Stimulated activated CD8-positive, alpha-beta memory T cell treated with anti-CD3 and anti-CD28 coated beads, Interleukin-7, amount 100 ng/mL, for 48 hours (primary cell): ENCODE measurements around the gene SLC25A41.
"Not testable (repeated sequence)": the region's sequence is repeated elsewhere in the genome, so short reads cannot be mapped to it uniquely, and the experiment has no call there.

ENCODE experiments used
- DNase-seq, 2 donors: peaks; one replicate each; pipeline ENCODE4 v3.0.0-alpha.2; 2020; ENCODE audit warnings: low read depth in 1 of 2; ENCODE audit errors: extremely low read depth in 1 of 2

SLC25A41 gene

DNA sequence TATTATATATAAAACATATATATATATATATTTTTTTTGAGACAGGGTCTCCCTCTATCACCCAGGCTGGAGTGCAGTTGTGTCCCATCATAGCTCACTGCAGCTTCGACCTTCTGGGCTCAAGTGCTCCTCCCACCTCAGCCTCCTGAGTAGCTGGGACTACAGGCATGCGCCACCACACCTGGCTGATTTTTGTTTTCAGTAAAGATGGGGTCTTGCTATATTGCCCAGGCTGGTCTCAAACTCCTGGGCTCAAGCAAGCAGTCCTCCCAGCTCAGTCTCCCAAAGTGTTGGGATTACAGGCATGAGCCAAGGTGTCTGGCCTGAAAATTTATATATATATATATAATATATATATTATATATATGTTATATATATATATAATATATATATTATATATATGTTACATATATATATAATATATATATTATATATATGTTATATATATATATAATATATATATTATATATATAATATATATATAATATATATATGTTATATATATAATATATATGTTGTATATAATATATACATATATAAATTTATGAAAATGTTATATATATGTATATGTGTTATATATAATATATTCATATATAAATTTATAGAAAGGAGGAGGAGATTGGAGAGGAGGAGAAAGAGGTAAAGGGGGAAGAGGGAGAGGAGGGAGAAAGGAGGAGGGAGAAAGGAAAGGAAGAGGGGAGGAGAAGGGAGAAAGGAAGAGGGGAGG, 4.7 kb downstream of the SLC25A41 start:
- DNase-seq, result not testable (repeated sequence)

DNA sequence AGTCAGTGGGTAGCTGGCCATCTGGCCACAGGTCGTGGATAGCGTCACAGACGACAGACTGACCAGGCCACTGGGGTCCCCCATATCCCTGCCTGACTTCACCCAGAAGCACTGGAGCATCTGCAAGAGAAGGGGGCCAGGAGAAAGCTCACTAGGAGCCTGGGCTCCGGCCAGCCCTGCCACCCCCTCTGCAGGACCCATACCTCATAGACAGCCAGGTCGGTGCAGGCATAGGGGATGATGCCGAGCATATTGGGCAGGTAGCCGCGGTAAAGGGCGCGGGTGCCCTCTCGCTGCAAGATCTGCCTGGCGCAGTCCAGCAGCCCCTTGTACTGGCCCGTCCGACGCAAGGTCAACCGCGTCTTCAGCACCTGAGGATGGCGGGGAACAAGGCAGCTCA, 6.4 kb downstream of the SLC25A41 start:
- DNase-seq, result no peak

DNA sequence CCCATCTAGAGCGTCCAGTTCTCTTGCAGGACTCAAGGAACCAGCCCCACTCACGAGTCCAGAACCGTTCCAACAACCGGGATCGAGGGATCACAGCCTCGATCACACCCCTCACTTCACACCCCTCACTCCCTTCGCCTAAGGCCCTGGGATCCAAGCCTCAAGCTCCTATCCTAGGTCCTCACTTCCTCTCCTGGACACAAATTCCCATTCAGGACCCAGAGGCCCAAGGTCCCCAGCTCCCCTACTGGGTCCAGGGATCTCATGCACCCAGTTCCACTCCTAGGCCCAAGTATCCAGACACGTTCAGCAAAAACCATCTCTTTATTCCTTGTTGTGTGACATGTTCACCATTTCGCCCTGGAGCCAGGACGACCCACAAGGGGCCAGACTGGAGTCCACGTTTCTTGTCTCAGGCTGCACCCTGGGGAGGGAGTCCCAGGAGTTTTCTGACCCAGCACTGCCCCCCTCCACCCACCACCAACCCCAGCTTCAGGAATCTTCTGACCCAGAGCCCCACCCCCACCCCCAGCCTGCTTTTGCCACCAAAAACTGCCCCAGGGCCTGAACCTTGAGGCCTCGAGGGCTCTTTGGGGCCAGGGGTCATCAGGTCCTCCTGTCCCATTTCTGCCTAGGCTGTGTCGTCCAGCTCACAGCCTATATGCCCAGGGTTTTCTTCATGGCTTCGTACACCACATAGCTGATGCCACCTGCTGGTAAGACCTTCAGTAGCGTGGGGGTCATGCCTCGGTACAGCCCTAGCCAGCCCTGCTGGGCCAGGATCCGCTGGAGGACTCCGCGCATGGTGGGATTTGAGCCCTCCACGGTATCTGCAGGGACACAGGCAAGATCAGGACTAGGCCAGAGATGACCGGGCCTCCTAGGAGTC, 7.6 kb downstream of the SLC25A41 start:
- DNase-seq, result no peak

DNA sequence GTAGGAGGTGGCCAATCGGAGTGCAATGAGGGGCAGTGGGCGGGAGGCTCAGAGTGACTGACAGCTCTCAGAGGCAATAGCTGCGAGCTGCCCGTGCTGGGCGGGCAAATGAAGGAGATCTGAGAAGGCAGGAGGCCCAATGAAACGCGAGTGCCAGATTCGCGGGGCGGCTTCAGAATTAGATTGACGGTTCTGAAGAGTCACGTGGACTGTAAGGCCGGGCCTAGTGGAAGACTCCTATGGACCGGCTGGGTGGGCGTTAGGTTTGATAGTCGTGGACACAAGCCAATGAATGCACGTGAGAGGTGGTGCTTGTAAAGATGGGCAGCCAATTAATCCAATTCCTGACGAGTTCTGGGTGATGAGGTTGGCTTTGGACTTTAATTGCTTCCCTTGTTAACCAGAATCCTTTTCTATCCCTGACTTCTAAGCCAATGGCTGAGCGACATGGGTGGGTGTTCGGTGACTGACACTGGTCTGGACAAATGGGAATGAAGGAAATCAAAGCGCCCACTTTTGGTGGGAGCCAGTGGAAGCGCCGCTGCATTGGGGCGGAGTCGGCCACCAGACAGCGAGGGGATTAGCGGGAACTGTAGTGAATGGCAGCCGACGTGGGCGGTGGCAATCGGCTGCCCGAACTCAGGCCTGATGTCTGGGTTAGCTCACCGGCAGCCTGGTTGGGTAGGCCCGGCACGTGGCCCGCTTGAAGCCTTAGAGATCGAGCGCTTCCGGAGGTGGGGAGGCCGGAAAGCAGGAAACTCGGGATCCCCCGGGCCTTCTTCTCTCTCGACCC, 8.4 kb downstream of the SLC25A41 start:
- peak; percentile 98 to 100 for DNase-seq

DNA sequence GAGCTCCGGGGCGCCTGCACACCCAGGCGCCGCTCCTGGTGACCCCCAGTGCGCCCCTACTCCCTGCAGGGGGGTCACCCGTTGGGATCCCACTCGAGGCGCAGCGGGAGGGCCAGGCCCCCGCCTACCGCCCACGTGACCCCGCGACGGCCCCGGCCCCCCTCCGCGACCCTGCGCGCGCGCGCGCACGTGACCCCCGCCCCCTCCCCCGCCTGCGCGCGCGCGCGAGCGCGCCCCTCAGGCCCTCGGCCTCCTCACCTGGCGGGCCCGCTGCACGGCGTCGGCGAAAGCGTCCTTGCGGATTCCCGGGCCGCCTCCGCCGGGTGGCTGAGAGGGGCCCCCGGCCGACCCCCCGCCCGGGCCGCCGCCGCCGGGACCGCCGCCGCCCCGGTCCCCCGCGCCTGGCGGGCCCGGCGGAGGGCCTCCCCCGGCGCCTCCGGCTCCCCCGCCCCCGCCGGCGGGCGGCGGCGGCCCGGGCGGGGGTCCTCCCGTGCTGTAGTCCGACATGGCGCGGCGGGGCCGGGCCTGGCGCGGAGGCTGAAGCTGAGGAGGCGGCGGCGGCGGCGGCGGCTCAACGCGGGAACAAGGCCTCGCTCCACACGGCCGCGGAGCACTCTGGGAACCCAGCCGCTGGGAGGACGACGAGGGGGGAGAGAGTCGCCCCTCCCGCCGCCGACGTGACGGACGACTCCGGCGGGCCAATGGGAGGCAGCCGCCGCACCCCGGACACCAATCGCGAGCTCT, 9.2 kb downstream of the SLC25A41 start, which contains the start of gene KHSRP:
KHSRP (minus strand) TSS at position 617 of the 744 bp plus-strand sequence; CDS start at position 507, 110 bp downstream.
- DNase-seq, result no peak

DNA sequence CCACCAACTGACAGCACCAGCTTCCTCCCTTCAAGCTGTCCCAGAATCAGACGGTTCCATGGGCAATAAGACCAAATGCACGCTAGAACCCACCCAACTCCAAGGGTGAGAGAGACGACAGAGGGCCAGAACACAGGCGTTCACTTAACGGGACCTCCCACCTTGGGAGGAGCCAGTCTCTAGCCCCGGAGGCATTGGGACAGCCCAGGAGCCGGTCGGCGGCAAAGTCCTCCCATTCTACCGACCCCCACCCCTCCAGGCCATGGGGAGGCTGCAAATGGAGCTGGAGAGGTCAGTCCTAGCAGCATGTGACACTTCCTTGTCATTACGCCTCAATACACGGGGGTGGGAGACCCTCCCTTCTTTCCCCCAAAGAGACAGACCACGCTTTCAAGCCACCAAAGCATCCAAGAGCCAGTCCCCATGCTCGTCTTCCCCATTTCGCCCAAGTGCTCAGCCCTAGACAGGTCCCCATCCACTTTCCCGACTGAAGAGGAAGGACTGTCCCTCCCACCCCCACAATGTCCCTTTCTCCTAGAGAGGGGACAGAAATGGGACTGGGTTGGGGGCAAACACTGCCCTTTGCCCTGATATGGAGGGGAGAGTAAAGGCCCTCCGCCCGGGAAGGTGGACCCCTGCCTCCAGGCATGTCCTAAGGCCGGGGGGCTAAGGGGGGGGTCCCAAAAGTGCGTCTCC, 9.9 kb downstream of the SLC25A41 start:
- DNase-seq, result no peak

DNA sequence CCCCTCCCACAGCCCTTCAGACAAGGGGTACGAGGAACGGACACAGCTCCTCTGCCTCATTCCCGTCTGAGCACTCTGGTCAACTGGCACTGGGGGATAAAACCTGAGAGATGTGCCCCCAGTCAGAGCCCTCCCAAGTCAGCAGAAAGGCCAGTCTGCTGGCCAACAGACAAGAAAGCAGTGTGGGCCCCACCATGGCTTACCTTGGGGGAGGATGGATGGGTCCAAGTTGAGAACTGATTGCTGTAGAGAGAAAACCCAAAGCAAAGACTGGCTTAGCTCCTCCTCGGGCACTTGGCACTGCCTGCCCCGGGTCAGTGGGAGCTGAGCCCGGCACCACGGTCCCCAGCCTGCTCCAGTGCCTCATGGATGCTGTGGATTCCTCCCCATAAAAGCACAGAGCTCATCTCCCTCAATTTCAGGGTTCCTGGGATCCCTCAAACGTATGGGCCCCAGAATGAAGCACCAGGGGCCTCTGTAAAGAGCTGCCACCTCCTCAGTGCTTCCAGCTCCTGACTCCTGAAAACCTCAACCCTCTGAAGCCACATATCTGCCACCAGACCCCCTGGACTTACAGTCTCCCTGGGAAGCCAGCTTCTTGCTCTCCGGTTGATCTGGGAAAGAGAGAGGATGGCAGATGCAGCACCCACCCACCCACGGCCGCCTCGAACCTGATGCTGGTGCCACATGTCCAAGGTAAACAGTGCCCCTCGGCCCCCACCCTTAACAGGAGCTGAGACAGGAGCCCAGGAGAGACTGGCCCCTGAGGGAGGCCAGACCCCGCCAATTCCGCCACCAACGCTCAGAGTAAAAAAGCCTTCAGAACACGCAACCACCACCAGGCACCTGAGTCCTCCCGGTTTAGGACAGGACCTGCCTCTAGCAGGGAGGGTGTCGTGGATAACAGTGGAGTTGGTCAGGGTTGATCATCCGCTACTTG, 12.2 kb downstream of the SLC25A41 start:
- DNase-seq, result no peak

DNA sequence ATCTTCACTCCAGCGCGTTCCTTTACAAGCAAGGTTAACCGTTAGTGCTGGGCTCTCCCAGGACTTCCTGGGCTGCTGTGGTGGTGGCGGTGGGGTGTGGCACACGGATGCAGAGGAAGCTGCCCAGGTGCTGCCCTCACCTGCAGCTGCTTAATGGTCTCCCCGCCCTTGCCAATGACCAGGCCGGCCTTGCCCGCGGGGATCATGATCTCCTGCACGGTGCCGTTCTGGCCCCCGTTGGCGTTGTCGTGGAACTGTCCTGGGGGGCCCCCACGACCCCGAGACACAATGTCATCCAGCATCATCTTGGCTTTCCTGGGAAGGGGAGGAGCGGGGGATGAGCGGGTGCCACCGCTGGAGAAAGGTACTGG, 15.0 kb downstream of the SLC25A41 start:
- no peak for DNase-seq

DNA sequence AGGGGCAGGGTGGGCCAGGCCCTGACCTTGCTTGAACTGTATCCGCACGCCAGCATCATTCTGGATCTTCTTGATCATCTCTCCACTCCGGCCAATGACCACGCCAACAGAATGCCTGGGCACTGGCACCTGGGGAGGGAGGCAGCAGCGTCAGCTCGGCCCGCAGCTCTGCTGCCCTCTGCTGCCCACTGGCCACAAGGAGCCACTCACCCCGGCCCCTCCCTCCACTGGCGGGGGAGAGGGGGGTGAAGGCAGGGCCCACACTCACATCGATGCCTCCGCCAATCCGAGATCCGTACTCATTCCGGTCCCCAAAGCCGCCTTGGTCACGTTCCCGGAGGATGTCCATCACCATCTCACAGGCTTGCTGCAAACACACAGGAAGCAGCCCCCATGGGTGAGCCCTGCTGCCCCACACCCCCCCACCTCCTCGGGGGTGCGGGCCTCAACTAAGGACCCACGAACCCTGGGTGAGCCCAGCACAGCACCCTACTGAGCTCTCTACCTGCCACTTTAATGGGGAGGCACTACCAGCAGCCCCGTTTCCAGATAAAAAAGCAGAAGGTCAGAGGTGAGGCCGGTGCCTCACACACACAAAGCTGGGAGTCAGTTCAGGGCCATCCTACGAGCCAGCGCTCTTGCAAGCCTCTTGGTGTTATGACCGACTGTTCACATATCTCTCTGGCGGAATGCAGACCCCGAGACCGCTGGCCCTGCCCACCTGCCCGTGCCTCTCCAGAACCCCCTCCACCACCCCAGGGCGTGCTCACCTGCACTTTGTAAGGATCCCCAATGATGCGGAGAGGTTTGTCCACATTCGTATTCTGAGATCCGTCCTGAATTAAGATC, 15.6 kb downstream of the SLC25A41 start:
- DNase-seq, result no peak

DNA sequence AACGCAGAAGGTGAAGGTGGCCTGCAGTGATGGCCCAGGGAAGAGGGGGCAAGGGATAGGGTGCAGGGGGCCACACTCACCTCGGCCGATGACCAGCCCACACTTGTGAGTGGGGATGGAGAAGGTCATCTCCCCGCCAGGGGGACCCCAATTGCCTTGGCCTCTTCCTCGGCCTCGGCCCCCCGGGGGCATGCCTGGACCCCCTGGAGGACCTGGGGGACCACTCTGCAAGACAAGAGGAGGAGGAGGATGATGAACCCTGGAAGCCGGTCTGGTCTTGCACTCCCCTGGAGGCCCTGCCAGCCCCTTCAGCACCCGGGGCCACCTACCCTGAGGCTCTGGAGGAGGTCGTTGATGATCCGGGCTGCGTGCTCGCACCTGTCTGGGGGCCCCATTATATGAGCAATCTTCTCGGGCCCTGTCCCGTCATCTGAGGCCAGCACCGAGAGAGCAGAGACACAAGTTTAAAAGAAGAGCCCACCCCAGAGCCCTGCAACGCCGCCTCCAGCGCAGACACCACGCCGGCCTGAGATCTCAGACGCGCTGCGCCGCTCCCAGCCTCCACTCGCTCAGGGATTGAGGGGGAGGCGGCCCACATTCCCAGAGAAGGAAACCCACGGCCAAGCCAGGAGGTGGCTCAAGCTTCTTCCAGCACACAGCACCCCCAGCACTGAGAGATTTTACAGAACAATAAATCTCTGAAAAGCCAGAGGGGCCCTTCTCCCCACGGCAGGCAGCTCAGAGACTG, 16.7 kb downstream of the SLC25A41 start:
- DNase-seq, result no peak

DNA sequence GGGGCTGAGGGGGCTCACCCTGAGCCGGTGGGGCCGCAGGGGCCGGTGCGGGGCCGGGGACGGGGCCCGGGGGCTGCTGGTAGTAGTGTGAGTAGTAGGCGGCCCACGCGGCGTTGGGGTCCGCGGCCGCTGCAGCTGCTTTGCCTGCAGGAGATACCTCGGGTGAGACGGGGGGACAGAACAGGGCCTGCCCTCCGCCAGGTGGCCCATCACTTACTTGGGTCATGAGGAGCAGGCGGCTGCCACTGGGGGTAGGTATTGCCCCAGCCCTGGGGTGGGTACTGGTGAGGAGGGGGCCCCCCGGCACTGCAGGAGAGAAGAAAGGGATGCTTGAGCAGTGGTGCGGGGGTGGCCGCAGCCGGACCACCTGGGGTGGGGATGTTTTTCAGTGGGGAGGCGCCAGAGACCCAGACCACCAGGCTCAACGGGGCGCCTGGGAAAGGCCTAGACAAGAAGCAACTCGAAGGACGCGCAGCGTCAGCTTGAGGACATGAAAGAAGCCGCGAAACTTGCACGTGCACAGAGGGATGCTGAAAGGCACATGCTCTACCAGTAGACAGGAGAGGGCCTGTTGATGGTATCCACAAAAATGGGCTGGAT, 17.9 kb downstream of the SLC25A41 start:
- no peak for DNase-seq

DNA sequence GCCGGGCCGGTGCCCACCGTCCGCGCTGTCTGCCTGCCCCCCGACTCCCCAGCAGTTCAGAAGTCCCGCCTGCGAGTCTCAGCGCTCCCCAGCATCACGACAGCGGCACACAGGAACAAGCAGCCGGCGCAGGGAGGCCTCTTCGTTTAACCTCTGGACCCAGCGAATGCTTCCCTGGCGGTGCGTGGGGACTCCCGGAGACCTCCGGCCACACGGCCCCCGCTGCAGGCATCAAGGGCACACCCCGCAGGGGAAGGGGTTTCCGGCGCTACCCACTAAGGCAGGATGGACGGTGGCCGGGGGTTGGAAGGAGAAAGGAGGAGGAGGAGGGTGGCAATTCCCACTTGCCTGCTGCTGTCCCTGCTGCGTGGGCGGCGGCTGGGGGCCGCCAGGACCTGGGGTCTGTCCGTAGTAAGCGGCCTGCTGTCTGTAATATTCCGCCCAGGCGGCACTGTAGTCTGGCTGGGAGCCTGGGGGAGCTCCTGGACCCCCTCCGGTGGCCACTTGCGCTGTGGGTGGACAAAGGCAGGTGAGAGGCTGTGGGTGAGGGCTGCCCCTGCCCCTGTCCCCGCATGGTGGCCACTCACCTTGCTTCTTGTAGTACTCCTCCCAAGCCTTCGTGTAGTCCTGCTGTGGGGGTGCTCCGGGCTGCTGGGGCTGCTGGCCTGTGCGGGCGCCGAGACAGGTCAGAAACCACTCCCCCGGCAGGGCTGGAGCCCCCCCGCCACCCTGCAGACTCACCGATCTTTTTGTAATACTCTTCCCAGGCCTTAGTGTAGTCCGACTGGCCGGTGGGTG, 18.6 kb downstream of the SLC25A41 start:
- no peak for DNase-seq

DNA sequence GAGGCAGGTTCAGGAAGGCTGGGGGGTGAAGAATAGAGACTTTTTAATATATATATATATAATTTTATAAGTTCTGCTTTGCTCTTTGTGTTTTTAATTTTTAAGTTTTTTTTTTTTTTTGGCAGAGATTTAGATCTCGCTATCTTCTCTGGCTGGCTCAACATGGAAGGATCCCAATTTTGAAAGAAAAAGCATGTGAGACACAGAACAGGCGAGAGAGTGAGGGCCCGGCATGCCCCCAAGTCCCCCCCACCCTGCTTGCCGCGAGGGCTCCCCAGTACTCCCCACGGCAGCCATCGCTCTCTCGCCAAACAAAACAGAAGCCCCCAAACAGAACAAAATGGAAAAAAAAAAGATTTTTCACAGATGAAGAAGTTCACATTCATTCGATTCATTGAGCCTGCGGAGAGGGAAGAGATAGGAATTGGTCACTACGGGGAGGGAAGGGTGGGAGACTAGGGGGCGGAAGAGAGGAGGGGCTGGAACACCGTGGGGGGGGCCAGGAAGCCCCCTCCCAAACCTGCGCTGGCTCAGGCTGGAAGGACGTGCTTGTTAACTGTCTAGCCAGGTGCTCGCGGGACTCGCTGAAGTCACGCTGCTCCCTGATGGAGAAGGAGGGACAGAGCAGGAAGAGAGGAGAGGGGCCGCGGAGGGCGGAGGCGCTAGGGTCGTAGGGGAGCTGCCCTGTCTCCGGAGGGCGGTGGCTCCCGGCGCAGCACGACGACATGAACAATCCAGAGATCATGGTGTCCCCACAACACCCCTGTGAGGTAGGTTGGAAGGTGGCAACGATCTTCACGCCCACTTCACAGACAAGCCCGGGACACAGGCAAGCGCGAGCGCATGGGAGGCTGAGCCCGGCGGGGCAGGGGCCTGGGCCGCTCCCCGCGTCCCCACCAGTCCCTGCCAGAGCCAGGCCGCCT, 19.6 kb downstream of the SLC25A41 start:
- DNase-seq, result no peak

DNA sequence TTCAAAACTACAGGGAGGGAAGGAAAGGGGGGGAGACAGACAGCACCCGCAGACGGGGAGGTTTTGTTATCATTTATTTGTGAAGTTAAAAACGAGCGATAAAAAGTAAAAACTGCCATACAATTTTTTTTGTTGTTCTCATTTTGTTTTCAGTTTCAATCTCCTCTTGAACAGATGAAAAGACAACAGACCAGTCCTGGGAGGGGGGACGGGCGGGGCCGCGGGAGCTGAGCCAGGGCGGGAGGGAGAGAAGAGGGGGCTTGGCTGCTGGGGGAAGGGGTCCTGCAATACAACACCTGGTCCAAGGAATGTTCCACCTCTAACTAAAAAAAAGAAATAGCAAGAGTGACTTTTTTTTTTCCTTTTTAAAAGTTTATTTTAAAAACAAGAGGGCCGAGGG, 20.3 kb downstream of the SLC25A41 start:
- DNase-seq, result no peak

DNA sequence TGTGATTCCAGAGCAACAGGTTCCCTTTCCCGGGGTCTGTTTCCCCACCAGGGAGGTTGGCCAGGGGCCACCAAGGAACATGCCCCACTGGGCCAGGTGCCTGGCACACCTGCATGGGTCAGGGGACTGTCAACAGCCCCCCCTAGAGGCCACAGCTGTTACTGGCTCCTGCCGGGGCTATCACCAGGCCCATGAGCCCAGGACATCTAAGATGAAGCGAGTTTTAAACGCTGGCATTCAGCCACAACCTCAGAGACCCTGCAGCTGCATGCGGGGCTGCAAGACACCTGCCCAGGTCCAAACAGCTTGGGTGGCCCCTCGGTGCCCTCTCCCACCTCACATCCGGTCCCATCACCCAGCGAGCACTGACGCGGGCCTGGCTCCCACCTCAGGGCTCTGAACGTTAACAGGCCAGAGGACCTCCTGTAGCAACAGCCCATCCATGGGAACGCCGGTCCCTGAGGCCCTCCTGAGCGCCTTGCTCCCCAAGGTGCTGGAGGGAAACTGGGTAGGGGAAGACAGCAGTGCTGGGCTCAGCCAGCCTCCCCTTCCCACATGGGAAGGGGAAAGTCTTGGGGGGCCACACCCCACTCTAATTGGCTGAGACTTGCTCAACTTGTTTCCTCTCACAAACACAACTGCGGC, 21.0 kb downstream of the SLC25A41 start:
- no peak for DNase-seq
